HCT116 (cell line): Measurements from ENCODE around the gene INSR. TPM values are rescaled to one million over a fixed set of nuclear protein-coding genes. Genes with fewer than 3 reads are reported as not detected.

Source experiments
- ATAC-seq: fragments of 200-7000 bp; cut with Tn5 transposase; 2 replicates; pipeline ENCODE4 v1.9.1; 2020; ENCODE audit warnings: mild to moderate bottlenecking, moderate library complexity
- BruUV-seq: library from RNA; stranded (reverse); fragments of 400-500 nt; replicated peaks from 2 replicates; lab custom pipeline; 2021; lab: Mats Ljungman, UMichigan
- CTCF ChIA-PET: fragments of 300-600 bp; sonication (Branson Sonifier 250); formaldehyde crosslinking; loops from one replicate; lab custom pipeline; 2021; ENCODE audit warnings: antibody characterized with exemption; lab: Charles Lee
- POLR2A ChIA-PET: fragments of 300-600, 350-600 bp; sonication (Branson Sonifier 250); formaldehyde crosslinking; loops from one replicate; lab custom pipeline; 2021; ENCODE audit warnings: antibody characterized with exemption; lab: Charles Lee
- RAD21 ChIA-PET, 2 experiments: fragments of 300-600 bp; sonication (Branson Sonifier 250); formaldehyde crosslinking; loops; one replicate each; lab custom pipeline; 2023; ENCODE audit warnings: low total read pairs in 2 of 2; ENCODE audit not compliant: uncharacterized antibody in 2 of 2, unreplicated experiment in 2 of 2, low non-redundant PET in 1 of 2; lab: Charles Lee
- DNase-seq: peaks from one replicate; pipeline ENCODE4 v3.0.0-alpha.2; 2010; ENCODE audit warnings: low read depth, low spot score
- H2AFZ ChIP-seq: fragments of 200-600 bp; shearing (Covaris generic), sonication (generic); 2 replicates; pipeline ENCODE4 v1.6.1; 2017; ENCODE audit warnings: low read depth, mixed run types, mixed read lengths, antibody characterized with exemption, low read length; ENCODE audit not compliant: poor library complexity, severe bottlenecking
- H3K27ac ChIP-seq: 2 replicates; pipeline ENCODE4 v1.5.1; 2012; ENCODE audit warnings: low read depth, low read length
- H3K27me3 ChIP-seq: fragments of 200-600 bp; sonication (generic); 2 replicates; pipeline ENCODE4 v1.6.1; 2016; ENCODE audit warnings: mixed run types, low read length, mixed read lengths; ENCODE audit not compliant: insufficient read depth
- H3K36me3 ChIP-seq, 2 experiments: fragments of 200-500 bp in 1 of 2; fragments of 200-600 bp in 1 of 2; sonication (Bioruptor generic) in 1 of 2; sonication (generic) in 1 of 2; 2 replicates each; pipeline versions ENCODE4 v1.5.1 to v1.6.1; 2014 to 2016; ENCODE audit warnings: low read length in 2 of 2, inconsistent platforms in 1 of 2, mixed read lengths in 1 of 2, mixed run types in 1 of 2; ENCODE audit not compliant: insufficient read depth in 2 of 2, control insufficient read depth in 1 of 2
- H3K4me1 ChIP-seq, 2 experiments: fragments of 200-600 bp in 1 of 2; sonication (generic) in 1 of 2; 2 replicates each; pipeline versions ENCODE4 v1.5.1 to v1.6.1; 2012 to 2017; ENCODE audit warnings: low read length in 2 of 2, inconsistent platforms in 1 of 2, mild to moderate bottlenecking in 1 of 2, mixed read lengths in 1 of 2, mixed run types in 1 of 2, moderate library complexity in 1 of 2; ENCODE audit not compliant: insufficient read depth in 2 of 2, control insufficient read depth in 1 of 2
- H3K4me2 ChIP-seq: fragments of 200-600 bp; sonication (generic); 2 replicates; pipeline ENCODE4 v1.6.1; 2017; ENCODE audit warnings: mixed run types, low read length, mixed read lengths
- H3K4me3 ChIP-seq, 2 experiments: fragments of 200-600 bp in 1 of 2; sonication (generic) in 1 of 2; replicated peaks in 1 of 2; 2 replicates each; pipeline ENCODE4 v1.5.1; 2011 to 2016; ENCODE audit warnings: low read length in 2 of 2, control low read depth in 1 of 2, low read depth in 1 of 2, mild to moderate bottlenecking in 1 of 2, mixed read lengths in 1 of 2, mixed run types in 1 of 2
- H3K79me2 ChIP-seq: fragments of 200-600 bp; sonication (generic); 2 replicates; pipeline ENCODE4 v1.6.1; 2017; ENCODE audit warnings: mild to moderate bottlenecking, mixed run types, low read length, moderate library complexity, mixed read lengths; ENCODE audit not compliant: insufficient read depth
- H3K9ac ChIP-seq: fragments of 200-600 bp; sonication (generic); 2 replicates; pipeline ENCODE4 v1.6.1; 2016; ENCODE audit warnings: low read length, mixed read lengths
- H3K9me2 ChIP-seq: fragments of 200-600 bp; sonication (generic), shearing (Covaris generic); 2 replicates; pipeline ENCODE4 v1.6.1; 2017; ENCODE audit warnings: mixed run types, mild to moderate bottlenecking, moderate library complexity; ENCODE audit not compliant: insufficient read depth
- H3K9me3 ChIP-seq, 2 experiments: fragments of 200-500 bp in 1 of 2; fragments of 200-600 bp in 1 of 2; sonication (Bioruptor generic) in 1 of 2; sonication (generic) in 1 of 2; 2 replicates each; pipeline ENCODE4 v1.6.1; 2014 to 2017; ENCODE audit warnings: low read length in 2 of 2, mixed read lengths in 2 of 2, inconsistent platforms in 1 of 2, low read depth in 1 of 2, mild to moderate bottlenecking in 1 of 2, mixed run types in 1 of 2, moderate library complexity in 1 of 2; ENCODE audit not compliant: control insufficient read depth in 1 of 2, insufficient read depth in 1 of 2
- H4K20me1 ChIP-seq: fragments of 200-600 bp; sonication (generic), shearing (Covaris generic); 2 replicates; pipeline ENCODE4 v1.6.1; 2017; ENCODE audit warnings: mixed run types, mild to moderate bottlenecking, moderate library complexity; ENCODE audit not compliant: insufficient read depth
- CBX3 ChIP-seq: IDR thresholded peaks from 2 replicates; pipeline ENCODE4 v1.6.1; 2012; ENCODE audit warnings: low read depth
- CEBPB ChIP-seq: IDR thresholded peaks from 2 replicates; pipeline ENCODE4 v1.6.1; 2012; ENCODE audit warnings: low read depth
- EGR1 ChIP-seq: IDR thresholded peaks from 2 replicates; pipeline ENCODE4 v1.6.1; 2012; ENCODE audit warnings: low read depth
- ELF1 ChIP-seq: IDR thresholded peaks from 2 replicates; pipeline ENCODE4 v1.6.1; 2012; ENCODE audit warnings: low read depth, borderline replicate concordance
- EZH2 ChIP-seq: fragments of 200-600 bp; sonication (generic); IDR thresholded peaks from 2 replicates; pipeline ENCODE4 v1.6.1; 2017; ENCODE audit warnings: antibody characterized with exemption, mixed run types
- JUND ChIP-seq: IDR thresholded peaks from 2 replicates; pipeline ENCODE4 v1.6.1; 2012
- MAX ChIP-seq: IDR thresholded peaks from 2 replicates; pipeline ENCODE4 v1.6.1; 2012
- POLR2A ChIP-seq: IDR thresholded peaks from 2 replicates; pipeline ENCODE4 v1.7.0; 2011; ENCODE audit warnings: borderline replicate concordance; ENCODE audit not compliant: insufficient read depth, insufficient read length; ENCODE audit errors: extremely low read depth
- POLR2AphosphoS5 ChIP-seq: IDR thresholded peaks from 2 replicates; pipeline ENCODE4 v1.6.1; 2011; ENCODE audit warnings: mild to moderate bottlenecking, low read depth, low read length, moderate library complexity
- SP1 ChIP-seq: IDR thresholded peaks from 2 replicates; pipeline ENCODE4 v1.6.1; 2012; ENCODE audit warnings: low read depth
- SRF ChIP-seq: IDR thresholded peaks from 2 replicates; pipeline ENCODE4 v1.6.1; 2012; ENCODE audit warnings: low read depth
- ZBTB33 ChIP-seq: IDR thresholded peaks from 2 replicates; pipeline ENCODE4 v1.6.1; 2011; ENCODE audit warnings: mild to moderate bottlenecking, low read length, moderate library complexity; ENCODE audit not compliant: insufficient replicate concordance; ENCODE audit errors: extremely low read depth
- ZNF274 ChIP-seq: fragments of 200-500 bp; sonication (Bioruptor generic); IDR thresholded peaks from 2 replicates; pipeline ENCODE4 v1.6.1; 2014; ENCODE audit warnings: mild to moderate bottlenecking, low read depth, low read length, inconsistent platforms
- intact Hi-C: fragments of 100-400 bp; cut with micrococcal nuclease; formaldehyde crosslinking; loops from 2 replicates; pipeline ENCODE4 v1.10.0; 2022
- total RNA-seq: library from RNA; stranded (reverse); gene quantifications from one replicate; pipeline ENCODE4 v1.2.1, GENCODE V29; 2021; ENCODE audit not compliant: unreplicated experiment
- TF ChIP-seq, protein P1 (sequence below), 3 experiments: fragments of 200-600 bp in 1 of 3; sonication (generic) in 1 of 3; IDR thresholded peaks in 2 of 3; conservative IDR thresholded peaks in 1 of 3; 2 replicates each; pipeline ENCODE4 v1.5.1; 2012 to 2017; ENCODE audit warnings: low read depth in 2 of 3, low read length in 2 of 3, antibody characterized with exemption in 1 of 3, borderline replicate concordance in 1 of 3, control low read depth in 1 of 3, mild to moderate bottlenecking in 1 of 3, mixed read lengths in 1 of 3, mixed run types in 1 of 3, moderate library complexity in 1 of 3; ENCODE audit not compliant: insufficient read depth in 1 of 3

The INSR gene
- total RNA-seq, 1 experiment from 2014 or later = 25.4 TPM

- Histone ChIP-seq H2AFZ (no peak overlapping the region), H3K4me2 (no peak overlapping the region), H3K9me3 (no peaks in the 10 kb centered on the region), H3K9ac (no peak overlapping the region), H3K27me3 (no peaks in the 10 kb centered on the region), H4K20me1 (no peaks in the 10 kb centered on the region), H3K36me3 (no peaks in the 10 kb centered on the region), H3K79me2 (no peaks in the 10 kb centered on the region), H3K9me2 (no peaks in the 10 kb centered on the region), H3K27ac (no peak overlapping the region), H3K4me3 (no peak overlapping the region), H3K4me1 (no peaks in the 10 kb centered on the region)
- TF ChIP-seq CEBPB = no peak
- TF ChIP-seq, protein P1, sequence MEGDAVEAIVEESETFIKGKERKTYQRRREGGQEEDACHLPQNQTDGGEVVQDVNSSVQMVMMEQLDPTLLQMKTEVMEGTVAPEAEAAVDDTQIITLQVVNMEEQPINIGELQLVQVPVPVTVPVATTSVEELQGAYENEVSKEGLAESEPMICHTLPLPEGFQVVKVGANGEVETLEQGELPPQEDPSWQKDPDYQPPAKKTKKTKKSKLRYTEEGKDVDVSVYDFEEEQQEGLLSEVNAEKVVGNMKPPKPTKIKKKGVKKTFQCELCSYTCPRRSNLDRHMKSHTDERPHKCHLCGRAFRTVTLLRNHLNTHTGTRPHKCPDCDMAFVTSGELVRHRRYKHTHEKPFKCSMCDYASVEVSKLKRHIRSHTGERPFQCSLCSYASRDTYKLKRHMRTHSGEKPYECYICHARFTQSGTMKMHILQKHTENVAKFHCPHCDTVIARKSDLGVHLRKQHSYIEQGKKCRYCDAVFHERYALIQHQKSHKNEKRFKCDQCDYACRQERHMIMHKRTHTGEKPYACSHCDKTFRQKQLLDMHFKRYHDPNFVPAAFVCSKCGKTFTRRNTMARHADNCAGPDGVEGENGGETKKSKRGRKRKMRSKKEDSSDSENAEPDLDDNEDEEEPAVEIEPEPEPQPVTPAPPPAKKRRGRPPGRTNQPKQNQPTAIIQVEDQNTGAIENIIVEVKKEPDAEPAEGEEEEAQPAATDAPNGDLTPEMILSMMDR (IDR thresholded peaks at IDR 0.05 in 2 of 3, conservative IDR thresholded peaks at IDR 0.05 in 1 of 3; ENCODE audit: borderline replicate concordance in 1 of 3, insufficient read depth in 1 of 3, low read depth in 2 of 3, low read length in 2 of 3) = no peak
- ChIA-PET CTCF (interaction anchor here (0.6 kb wide), 1 partner anchor 83 kb away, joined by 3 read pairs; no protein-coding TSS in a partner anchor), RAD21 (no interaction called here), POLR2A (no interaction called here)
- ATAC-seq (no peak), DNase-seq (no peak)
- no TSS peak for BruUV-seq
- intact Hi-C loops = no loop called here
Measured at GRCh38 chr19:7188698-7189629, 105.2 kb downstream of the INSR start.

DNA sequence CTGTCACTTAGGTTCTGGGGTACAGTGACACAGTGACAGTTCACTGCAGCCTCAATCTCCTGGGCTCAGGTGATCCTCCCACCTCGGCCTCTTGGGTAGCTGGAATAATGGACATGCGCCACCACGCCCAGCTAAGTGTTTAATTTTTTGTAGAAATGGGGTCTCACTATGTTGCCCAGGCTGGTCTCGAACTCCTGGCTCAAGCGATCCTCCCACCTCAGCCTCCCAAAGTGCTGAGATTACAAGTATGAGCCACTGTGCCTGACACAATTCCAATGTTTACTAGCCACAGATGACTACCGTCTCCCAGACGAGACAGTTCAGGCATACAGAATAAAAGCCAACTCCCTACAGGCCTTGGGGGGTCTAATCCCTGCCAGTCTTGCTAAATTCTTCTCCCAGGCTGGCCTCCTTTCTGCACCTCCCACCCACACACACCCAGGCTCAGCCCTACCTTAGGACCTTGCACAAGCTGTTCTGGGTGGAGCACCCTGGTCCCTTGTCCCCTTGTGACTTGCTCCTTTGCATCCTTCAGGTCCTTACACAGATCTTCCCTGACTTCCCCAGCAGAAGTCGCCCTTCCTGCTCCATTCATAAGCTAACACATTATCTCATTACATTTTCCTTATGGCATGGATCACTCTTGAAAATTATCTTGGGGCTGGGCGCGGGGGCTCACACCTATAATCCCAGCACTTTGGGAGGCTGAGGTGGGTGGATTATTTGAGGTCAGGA, 106.4 kb downstream of the INSR start:
- CTCF ChIA-PET = interaction anchor here (0.6 kb wide), 1 partner anchor 82 kb away, joined by 3 read pairs; no protein-coding TSS in a partner anchor
- BruUV-seq = no TSS peak
- intact Hi-C loops = no loop called here

More for the DNA sequence above, 106.4 kb downstream of the INSR start:
- Histone ChIP-seq H2AFZ (no peak overlapping the region), H3K27me3 (no peaks in the 10 kb centered on the region), H3K36me3 (no peaks in the 10 kb centered on the region), H3K4me1 (no peaks in the 10 kb centered on the region), H3K4me2 (no peak overlapping the region), H3K79me2 (no peaks in the 10 kb centered on the region), H3K4me3 (no peak overlapping the region), H3K9me3 (no peaks in the 10 kb centered on the region), H4K20me1 (no peaks in the 10 kb centered on the region), H3K27ac (no peak overlapping the region), H3K9ac (no peak overlapping the region), H3K9me2 (no peaks in the 10 kb centered on the region)
- DNase-seq (no peak), ATAC-seq (no peak)
- TF ChIP-seq SP1 (no peak), ELF1 (no peak), ZNF274 (no peak), MAX (no peak), POLR2A (no peak), CBX3 (no peak), EZH2 (no peak), SRF (no peak), EGR1 (no peak), ZBTB33 (no peak), JUND (no peak), POLR2AphosphoS5 (no peak)
- RAD21 ChIA-PET = no interaction called here
- POLR2A ChIA-PET = no interaction called here
